Measurements from ENCODE around the gene KIDINS220. TPM values are rescaled to one million over a fixed set of nuclear protein-coding genes. Genes with fewer than 3 reads are reported as not detected.

Gene KIDINS220
- total and polyA plus RNA-seq, 2 of the 13 experiments (the other 11 are each of a cell fraction or from before 2014, with no cell fraction given), result 25.2 to 32.3 TPM

DNA sequence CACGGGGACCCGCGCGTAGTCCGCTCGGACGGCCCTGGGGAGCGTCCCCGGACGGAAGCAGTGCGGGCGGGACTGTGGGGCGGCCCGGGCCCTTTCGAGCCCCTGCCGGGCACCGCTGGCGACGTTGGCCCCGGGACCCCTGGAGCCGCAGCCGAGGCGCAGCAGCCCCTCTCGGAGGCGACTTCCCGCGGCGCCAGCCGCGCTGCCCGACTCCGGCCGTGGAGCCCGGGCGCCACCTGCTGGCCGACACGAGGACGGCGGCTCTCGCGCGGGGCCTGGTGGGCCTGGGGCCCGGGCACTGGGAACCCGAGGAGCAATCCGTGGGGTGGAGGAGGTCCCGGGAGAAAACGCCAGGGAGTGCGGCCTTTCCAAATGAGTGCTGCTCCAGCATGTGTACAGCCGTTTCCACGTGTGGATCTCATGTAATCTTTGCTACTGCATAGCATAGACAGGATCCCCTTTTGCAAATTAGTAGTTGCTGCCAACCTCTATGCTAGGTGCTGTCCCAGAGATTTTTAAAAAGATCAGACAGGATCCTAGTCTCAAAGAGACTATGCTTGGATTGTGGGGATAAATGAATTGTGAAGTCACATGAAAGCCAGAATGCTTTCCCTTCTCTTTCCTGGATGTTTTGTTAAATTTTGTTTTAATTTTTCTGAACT, 151.6 kb downstream of the KIDINS220 start (continued):
- TF ChIP-seq, protein P1, sequence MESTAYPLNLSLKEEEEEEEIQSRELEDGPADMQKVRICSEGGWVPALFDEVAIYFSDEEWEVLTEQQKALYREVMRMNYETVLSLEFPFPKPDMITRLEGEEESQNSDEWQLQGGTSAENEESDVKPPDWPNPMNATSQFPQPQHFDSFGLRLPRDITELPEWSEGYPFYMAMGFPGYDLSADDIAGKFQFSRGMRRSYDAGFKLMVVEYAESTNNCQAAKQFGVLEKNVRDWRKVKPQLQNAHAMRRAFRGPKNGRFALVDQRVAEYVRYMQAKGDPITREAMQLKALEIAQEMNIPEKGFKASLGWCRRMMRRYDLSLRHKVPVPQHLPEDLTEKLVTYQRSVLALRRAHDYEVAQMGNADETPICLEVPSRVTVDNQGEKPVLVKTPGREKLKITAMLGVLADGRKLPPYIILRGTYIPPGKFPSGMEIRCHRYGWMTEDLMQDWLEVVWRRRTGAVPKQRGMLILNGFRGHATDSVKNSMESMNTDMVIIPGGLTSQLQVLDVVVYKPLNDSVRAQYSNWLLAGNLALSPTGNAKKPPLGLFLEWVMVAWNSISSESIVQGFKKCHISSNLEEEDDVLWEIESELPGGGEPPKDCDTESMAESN (CRISPR knock-in tag; conservative IDR thresholded peaks at IDR 0.05), result peak; percentile 30; the same call in 1 of the 2 replicates
- TF ChIP-seq MATR3 (CRISPR knock-in tag; IDR thresholded peaks at IDR 0.05) (no peak), HDAC6 (IDR thresholded peaks at IDR 0.05; ENCODE audit: low read depth, low read length) (no peak), ZNF788 (CRISPR knock-in tag; IDR thresholded peaks at IDR 0.05; ENCODE audit: borderline replicate concordance) (peak; percentile 64), DMAP1 (CRISPR knock-in tag; IDR thresholded peaks at IDR 0.05) (no peak), MYC (CRISPR knock-in tag; IDR thresholded peaks at IDR 0.05; ENCODE audit: borderline replicate concordance) (peak; percentile 33; the same call in 1 of the 2 replicates), MLLT10 (CRISPR knock-in tag; IDR thresholded peaks at IDR 0.05) (no peak), GATAD1 (CRISPR knock-in tag; IDR thresholded peaks at IDR 0.05) (peak; percentile 23; the same call in 1 of the 2 replicates), ZNF329 (CRISPR knock-in tag; IDR thresholded peaks at IDR 0.05; ENCODE audit: low read depth) (0 out of 2 replicates have a peak, but pooled peaks have one; percentile 23), SRSF1 (optimal IDR thresholded peaks at IDR 0.05; ENCODE audit: low read depth, low read length) (no peak)
- TF ChIP-seq, protein P2, sequence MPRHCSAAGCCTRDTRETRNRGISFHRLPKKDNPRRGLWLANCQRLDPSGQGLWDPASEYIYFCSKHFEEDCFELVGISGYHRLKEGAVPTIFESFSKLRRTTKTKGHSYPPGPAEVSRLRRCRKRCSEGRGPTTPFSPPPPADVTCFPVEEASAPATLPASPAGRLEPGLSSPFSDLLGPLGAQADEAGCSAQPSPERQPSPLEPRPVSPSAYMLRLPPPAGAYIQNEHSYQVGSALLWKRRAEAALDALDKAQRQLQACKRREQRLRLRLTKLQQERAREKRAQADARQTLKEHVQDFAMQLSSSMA (CRISPR knock-in tag; IDR thresholded peaks at IDR 0.05), result peak; percentile 90
- TF ChIP-seq, protein P3, sequence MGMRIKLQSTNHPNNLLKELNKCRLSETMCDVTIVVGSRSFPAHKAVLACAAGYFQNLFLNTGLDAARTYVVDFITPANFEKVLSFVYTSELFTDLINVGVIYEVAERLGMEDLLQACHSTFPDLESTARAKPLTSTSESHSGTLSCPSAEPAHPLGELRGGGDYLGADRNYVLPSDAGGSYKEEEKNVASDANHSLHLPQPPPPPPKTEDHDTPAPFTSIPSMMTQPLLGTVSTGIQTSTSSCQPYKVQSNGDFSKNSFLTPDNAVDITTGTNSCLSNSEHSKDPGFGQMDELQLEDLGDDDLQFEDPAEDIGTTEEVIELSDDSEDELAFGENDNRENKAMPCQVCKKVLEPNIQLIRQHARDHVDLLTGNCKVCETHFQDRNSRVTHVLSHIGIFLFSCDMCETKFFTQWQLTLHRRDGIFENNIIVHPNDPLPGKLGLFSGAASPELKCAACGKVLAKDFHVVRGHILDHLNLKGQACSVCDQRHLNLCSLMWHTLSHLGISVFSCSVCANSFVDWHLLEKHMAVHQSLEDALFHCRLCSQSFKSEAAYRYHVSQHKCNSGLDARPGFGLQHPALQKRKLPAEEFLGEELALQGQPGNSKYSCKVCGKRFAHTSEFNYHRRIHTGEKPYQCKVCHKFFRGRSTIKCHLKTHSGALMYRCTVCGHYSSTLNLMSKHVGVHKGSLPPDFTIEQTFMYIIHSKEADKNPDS (CRISPR knock-in tag; IDR thresholded peaks at IDR 0.05), result no peak; the same call in 1 of the 2 replicates
- TF ChIP-seq, protein P4, sequence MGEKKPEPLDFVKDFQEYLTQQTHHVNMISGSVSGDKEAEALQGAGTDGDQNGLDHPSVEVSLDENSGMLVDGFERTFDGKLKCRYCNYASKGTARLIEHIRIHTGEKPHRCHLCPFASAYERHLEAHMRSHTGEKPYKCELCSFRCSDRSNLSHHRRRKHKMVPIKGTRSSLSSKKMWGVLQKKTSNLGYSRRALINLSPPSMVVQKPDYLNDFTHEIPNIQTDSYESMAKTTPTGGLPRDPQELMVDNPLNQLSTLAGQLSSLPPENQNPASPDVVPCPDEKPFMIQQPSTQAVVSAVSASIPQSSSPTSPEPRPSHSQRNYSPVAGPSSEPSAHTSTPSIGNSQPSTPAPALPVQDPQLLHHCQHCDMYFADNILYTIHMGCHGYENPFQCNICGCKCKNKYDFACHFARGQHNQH (CRISPR knock-in tag; IDR thresholded peaks at IDR 0.05), result peak; percentile 38; the same call in 1 of the 2 replicates
- TF ChIP-seq, protein P5, sequence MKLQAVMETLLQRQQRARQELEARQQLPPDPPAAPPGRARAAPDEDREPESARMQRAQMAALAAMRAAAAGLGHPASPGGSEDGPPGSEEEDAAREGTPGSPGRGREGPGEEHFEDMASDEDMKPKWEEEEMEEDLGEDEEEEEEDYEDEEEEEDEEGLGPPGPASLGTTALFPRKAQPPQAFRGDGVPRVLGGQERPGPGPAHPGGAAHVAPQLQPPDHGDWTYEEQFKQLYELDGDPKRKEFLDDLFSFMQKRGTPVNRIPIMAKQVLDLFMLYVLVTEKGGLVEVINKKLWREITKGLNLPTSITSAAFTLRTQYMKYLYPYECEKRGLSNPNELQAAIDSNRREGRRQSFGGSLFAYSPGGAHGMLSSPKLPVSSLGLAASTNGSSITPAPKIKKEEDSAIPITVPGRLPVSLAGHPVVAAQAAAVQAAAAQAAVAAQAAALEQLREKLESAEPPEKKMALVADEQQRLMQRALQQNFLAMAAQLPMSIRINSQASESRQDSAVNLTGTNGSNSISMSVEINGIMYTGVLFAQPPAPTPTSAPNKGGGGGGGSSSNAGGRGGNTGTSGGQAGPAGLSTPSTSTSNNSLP (IDR thresholded peaks at IDR 0.05; ENCODE audit: low read depth, low read length), result no peak
- TF ChIP-seq, protein P6, sequence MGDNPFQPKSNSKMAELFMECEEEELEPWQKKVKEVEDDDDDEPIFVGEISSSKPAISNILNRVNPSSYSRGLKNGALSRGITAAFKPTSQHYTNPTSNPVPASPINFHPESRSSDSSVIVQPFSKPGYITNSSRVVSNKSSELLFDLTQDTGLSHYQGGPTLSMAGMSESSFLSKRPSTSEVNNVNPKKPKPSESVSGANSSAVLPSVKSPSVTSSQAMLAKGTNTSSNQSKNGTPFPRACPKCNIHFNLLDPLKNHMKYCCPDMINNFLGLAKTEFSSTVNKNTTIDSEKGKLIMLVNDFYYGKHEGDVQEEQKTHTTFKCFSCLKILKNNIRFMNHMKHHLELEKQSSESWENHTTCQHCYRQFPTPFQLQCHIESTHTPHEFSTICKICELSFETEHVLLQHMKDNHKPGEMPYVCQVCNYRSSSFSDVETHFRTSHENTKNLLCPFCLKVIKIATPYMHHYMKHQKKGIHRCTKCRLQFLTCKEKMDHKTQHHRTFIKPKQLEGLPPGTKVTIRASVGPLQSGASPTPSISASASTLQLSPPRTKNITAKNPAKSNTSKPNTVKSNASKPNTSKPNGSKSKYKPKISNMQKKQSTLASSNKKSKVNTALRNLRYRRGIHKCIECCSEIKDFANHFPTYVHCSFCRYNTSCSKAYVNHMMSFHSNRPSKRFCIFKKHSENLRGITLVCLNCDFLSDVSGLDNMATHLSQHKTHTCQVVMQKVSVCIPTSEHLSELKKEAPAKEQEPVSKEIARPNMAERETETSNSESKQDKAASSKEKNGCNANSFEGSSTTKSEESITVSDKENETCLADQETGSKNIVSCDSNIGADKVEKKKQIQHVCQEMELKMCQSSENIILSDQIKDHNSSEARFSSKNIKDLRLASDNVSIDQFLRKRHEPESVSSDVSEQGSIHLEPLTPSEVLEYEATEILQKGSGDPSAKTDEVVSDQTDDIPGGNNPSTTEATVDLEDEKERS (CRISPR knock-in tag; IDR thresholded peaks at IDR 0.05), result no peak

Data from HepG2 (cell line).